Occipital lobe (tissue), 2 donors: ENCODE data around the gene VPS45. TPM values are rescaled to one million over a fixed set of nuclear protein-coding genes. Genes with fewer than 3 reads are reported as not detected.
"Not testable (repeated sequence)": the region's sequence is repeated elsewhere in the genome, so short reads cannot be mapped to it uniquely, and the experiment has no call there.

Experiments
- DNase-seq: peaks from one replicate; lab custom pipeline; 2025; lab: John Stamatoyannopoulos, UW
- total RNA-seq: library from RNA; depleted of rRNA; stranded (reverse); fragments of >200 nt; gene quantifications from one replicate; pipeline ENCODE4 v1.2.3, GENCODE V29; 2014

VPS45 gene, protein sequence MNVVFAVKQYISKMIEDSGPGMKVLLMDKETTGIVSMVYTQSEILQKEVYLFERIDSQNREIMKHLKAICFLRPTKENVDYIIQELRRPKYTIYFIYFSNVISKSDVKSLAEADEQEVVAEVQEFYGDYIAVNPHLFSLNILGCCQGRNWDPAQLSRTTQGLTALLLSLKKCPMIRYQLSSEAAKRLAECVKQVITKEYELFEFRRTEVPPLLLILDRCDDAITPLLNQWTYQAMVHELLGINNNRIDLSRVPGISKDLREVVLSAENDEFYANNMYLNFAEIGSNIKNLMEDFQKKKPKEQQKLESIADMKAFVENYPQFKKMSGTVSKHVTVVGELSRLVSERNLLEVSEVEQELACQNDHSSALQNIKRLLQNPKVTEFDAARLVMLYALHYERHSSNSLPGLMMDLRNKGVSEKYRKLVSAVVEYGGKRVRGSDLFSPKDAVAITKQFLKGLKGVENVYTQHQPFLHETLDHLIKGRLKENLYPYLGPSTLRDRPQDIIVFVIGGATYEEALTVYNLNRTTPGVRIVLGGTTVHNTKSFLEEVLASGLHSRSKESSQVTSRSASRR
- total RNA-seq = 84.2 TPM

DNA sequence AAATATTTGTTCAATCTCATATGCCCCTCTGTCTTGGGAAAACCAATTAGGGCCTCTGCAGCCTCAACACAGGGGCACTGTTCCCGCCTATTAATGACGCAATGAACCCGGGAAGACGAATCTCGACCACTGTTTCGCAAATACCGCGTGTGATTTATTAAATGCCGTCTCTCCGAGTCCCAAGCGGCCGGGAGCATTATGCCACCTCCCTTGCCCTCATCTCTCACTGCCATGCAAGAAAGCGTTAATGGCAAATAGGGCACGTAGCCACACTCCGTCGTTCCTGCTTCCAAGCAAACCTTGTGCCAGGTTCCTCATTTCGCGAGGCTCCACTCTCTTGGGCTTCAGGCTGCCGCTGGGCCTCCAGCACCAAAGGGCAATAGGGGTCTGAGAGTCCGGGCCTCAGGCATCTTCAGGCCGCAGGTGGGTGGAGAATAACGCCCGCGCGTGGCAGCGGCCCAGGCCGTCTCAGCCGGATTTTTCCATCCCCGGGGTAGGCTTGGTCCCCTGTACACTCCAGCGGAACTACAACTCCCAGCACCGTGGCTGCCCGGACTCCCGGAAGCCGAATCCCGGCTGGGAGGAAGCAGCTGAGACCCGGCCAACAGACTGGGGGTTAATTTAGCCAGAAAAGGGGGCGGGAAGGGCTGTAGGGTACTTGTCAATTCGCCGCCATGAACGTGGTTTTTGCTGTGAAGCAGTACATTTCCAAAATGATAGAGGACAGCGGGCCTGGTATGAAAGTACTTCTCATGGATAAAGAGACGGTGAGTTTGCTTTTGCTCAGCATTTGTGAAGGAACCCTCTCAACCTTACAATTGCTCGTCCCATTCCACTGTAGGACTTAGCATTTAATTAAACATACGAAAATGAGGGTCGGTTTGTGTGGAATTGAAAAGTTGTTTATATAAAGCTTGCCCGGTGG is at the start of gene VPS45:
VPS45 (plus strand) TSS at position 593 of the 925 bp plus-strand sequence; CDS start at position 675, 82 bp downstream.
- peak; percentile 93 for DNase-seq

DNA sequence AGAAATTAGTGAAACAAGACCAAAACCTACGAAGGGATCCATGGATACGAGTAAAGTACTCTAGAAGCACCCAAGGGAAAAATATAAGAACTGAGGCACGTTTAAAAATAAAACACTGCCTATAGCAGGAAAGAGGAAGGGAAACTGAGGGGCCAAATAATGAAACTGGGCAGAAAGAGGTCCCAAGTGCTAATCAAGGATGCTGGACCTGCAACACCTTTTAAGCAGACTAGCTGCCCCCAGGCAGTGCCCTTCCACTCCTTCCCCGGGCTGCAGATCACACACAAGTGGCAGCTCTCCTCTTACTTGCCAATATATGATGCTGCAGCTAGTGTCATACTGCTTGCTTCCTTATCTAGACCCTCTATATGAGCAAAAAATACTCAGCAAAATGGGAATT is 49.4 kb upstream of the VPS45 start:
- DNase-seq = no peak

DNA sequence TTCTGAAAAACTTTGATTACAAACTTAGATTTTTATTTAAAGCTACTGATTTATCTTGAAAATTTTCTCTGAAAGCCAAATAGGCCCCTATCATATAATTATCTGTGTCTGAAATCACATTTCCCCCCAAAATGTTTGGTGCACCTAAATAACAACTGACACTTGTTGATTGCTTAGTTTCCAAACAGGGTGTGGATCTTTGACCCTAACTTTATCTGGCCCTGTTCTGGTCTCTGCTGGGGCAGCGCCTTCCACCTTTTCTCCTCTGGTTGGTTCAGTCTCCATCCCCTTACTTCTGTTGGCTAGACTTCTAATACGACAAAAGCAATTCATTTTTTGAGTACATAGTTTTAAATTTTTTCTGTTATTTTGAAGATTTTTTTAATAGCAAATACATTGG is 46.9 kb upstream of the VPS45 start:
- no peak for DNase-seq

DNA sequence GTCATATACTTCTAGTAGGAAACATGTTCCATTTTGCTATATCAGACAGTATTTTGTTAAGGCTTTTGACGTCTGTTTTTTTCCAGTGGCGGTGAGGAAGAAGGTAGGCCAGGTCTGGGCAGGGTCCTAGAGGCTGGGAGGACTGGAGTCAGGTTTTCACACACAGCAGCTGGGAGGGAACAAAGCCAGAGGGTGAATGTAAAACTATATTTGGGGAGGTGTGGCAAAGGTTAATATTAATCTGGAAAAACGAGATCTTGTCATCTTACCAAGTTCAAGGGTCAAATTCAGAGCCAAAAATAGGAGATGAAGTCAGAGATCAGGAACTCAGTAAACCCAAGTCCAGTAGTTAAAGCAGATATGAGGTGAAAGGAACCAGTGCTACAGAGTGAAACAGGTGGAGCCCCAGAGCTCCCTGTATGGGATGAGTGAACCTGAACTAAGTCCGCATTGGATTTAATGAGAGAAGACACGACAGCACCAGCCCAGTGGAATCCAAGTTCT is 46.3 kb upstream of the VPS45 start:
- no peak for DNase-seq

DNA sequence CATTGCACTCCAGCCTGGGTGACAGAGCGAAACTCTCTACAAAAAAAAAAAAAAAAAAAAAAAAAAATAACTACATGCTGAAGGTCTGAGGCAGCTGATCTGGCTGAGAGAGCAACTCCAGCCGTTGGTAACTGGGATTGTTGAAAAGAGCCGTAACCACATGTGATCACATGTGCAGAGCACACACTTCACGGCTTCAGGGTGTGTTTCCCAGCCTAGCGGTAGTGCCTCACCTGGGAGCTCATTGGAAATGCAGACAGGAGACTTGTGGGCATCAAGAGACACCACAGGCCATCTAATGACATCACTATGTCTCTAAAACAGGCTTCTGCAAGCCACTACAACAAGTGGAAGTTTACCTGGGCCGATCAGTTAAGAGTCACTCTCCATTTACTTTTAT is 45.2 kb upstream of the VPS45 start:
- no peak for DNase-seq

DNA sequence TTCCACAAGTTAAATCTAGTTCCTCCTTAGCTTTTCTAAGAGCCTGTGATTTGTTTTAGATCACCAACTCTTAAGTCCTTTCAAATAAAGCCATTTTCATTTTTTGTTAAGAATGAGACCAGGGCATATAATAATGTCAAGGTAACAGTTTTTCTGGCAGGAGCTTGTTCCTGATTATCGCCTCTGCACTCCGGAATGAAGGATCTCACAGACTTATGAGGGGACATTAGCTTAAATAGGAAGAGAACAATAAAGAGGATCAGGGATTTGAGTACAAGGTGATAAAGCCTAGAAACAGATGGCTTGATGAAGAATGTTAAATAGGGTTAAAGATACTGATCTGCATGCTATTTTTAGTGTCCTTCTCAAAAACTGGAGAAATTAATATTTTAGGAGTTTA is 43.4 kb upstream of the VPS45 start:
- no peak for DNase-seq

DNA sequence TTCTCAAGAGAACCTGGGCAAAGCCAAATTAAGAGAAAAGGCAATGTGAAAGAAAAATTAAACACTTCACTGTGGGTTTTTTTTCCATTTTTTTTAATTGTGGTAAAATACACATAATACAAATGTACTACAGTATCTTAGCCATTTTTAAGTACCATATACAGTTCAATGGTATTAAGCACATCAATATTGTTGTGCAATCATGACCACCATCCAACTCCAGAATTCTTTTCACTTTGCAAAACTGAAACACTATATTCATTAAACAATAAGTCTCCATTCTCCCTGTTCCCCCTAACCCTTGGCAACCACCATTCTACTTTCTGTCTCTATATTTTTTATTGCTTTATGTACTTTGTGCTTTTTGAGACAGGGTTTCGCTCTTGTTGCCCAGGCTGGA is 39.3 kb upstream of the VPS45 start:
- DNase-seq = no peak

DNA sequence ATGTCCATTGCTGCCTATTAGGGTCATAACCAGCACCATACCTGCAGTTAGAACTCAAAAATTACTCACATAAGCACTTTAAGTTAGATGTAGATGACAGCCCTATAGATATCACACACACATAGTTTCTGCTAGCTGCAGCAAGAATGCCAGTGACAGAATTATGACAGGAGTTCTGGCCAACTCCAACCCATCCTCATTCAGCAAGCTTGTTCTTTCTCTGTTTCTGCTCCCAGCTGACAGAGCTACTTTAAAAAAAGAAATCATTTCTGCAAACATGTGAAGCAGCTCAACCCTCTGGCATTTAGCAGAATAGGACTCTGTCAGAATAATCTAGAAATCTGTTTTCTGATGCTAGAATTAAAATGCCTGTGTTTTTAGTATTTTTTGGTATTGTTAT is 33.2 kb upstream of the VPS45 start:
- DNase-seq = no peak

DNA sequence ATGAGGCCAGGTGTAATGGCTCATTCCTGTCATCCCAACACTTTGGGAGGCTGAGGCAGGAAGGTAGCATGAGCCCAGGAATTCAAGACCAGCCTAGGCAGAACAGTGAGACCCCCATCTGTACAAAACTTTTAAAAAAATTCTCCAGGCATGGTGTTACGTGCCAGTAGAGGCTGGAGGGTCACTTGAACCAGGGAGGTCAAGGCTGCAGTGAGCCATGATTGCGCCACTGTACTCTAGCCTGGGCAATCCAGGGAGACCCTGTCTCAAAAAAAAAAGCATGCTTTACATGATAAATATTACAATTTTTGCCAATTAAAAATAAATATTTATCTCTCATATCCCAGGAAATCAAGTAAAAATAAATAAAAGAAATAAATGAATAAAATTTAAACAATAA is 17.6 kb upstream of the VPS45 start:
- DNase-seq = no peak

DNA sequence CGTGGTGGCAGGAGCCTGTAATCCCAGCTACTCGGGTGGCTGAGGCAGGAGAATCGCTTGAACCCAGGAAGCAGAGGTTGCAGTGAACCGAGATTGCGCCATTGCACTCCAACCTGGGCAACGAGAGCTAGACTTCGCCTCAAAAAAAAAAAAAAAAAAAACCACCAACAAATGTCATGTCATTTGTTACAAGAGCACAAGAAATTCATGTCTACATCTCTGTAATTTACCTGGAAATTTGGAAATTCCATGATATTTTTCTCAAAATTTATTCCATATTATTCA is 16.5 kb upstream of the VPS45 start:
- DNase-seq = no peak

DNA sequence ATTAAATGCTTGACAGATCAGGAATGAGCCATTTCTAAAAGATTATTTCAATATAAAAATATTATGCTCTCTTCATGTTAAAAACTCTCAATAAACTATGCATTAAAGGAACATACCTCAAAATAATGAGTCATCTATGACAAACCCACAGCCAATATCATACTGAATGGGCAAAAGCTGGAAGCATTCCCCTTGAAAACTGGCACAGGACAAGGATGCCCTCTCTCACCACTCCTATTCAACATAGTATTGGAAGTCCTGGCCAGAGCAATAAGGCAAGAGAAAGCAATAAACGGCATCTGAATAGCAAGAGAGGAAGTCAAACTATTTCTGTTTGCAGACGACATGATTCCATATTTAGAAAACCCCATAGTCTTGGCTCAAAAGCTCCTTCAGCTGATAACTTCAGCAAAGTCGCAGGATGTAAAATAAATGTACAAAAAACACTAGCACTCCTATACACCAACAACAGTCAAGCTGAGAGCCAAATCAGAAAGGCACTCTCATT is 15.6 kb upstream of the VPS45 start:
- DNase-seq = not testable (repeated sequence)

DNA sequence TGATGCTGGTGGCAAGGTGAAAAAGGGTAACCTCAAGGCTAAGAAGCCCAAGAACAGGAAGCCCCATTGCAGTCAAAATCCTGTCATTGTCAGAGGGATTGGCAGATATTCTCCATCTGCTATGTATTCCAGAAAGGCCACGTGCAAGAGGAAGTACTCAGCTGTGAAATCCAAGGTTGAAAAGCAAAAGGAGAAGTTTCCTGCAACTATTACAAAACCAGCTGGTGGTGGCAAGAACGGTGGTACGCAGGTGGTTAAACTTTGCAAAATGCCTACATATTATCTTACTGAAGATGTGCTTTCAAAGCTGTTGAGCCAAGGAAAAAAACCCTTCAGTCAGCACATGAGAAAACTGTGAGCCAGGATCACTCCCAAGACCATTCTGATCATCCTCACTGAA is 13.7 kb upstream of the VPS45 start:
- no peak for DNase-seq

DNA sequence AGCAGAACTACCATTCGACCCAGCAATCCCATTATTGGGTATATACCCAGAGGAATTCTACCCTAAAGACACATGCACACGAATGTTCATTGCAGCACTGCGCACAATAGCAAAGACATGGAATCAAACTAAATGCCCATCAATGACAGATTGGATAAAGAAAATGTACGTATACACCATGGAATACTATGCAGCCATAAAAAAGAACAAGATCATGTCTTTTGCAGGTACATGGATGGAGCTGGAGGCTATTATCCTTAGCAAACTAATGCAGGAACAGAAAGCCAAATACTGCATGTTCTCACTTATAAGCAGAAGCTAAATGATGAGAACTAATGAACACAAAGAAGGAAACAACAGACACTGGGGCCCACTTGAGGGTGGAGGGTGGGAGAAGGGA is 12.1 kb upstream of the VPS45 start:
- DNase-seq = not testable (repeated sequence)

DNA sequence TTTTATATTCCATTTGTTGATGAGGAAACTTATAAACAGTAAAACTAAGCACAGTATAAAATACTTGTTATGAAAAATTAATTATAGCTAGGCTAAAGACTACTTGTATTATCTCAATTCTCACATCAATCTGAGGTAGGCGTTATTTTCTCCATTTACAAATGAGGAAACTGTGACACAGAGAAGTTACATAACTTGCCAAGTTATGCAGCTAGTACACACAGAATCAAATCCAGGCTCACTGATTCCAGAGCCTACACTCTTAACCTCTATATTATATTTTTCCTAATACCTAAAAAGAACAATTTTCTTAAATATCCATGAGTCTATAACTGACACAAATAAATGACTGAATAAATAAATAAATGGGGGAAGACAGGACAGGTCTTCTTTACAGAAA is 11.2 kb upstream of the VPS45 start:
- no peak for DNase-seq

DNA sequence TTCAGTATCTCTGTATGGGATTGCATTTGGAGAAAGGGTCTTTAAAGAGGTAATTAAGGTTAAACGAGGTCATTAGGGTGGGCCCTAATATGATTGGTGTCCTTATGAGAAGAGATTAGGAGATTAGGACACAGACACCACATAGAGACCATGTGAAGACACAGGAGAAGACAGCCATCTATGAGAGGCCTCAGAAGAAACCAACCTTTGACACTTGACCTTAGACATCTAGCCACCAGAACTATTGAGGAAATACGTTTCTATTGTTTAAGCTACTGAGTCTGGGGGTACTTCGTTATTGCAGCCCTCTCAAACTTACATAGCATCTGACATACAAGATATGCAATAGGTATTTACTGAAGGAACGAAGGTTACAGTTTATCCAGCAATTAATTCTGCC is 7.3 kb upstream of the VPS45 start:
- no peak for DNase-seq

DNA sequence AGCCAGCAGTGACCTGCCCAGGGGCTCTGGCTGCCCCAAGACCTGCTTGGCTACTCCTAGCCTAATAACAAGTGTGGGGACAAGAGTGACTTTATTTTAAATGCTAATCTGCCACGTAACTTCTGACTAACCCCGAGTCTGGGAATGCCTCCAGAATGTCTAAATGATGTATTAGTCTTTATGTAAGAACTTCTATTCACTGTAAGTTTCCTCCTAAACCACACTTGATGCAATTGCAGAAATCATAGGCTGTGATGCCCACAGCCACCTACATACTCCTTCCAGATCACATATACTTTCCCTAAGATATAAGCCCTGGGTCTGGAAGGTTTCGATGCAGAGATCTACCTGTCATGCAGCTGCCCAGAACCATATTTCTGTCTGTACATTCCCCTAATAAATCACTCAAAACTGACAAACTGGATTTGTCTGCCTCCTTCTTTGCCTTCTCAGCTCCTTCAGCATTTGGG is 5.9 kb upstream of the VPS45 start:
- no peak for DNase-seq

DNA sequence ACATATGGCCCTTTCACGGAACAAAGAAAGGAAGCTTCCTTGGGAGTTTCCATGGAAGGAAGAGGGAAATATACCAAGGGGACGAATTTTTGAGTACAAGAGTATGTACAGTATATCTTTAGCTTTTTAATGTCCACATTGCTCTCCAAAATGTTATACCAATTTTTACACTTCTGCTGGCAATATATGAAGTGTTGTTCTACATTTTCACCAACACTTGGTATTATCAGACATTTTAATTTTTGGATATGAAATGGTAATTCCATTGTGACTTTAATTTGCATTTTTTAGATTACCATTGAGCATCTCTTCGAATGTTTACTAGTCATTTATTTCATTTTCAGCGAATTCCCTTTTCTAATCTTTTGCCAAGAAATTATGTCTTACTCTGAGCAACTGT is 5.5 kb upstream of the VPS45 start:
- DNase-seq = no peak

DNA sequence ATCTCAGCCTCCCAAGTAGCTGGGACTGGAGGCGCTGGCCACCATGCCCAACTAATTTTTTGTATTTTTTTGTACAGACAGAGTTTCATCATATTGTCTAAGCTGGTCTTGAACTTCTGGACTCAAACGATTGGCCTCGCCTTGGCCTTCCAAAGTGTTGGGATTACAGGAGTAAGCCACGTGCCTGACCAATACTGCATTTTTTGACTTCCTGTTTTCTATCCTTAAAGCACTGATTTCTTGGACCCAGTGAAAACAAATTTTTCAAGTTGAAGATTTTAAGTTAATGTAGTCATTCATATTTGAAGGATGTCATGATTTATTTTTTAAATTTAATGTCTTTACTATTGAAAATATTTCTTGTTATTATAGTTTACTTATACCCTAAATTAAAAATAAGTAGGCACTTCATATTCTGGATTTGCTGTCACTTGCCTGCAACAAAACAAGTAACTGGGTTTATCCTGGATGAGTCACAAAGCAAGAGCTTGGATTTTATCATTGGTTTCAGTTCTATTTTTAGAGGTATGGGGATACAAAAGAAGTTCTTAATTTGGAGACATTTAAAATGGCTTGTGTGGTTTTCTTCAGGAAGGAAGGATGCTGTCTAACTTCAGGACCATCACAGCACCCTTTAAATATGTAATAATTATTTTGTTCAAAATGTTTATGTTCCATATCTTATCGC is 2.2 kb upstream of the VPS45 start:
- DNase-seq = no peak

DNA sequence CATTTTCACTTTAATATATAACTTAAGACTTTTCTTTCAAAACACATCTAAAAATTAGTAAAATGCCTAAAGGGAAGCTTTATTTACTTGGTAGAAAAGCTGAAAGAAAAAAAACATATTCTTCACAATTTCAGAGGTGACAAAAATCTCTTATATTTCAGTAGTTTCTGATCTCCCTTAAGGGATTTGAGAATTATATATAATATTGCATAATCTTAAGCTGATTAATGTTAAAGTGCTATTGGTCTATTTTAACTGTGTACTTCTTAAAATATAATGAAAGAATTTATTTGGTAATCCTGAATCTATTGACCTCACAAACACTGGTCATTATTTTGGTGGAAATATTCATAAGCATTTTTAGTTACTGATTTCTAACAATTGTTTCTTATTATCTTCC is 1.2 kb upstream of the VPS45 start:
- DNase-seq = no peak

DNA sequence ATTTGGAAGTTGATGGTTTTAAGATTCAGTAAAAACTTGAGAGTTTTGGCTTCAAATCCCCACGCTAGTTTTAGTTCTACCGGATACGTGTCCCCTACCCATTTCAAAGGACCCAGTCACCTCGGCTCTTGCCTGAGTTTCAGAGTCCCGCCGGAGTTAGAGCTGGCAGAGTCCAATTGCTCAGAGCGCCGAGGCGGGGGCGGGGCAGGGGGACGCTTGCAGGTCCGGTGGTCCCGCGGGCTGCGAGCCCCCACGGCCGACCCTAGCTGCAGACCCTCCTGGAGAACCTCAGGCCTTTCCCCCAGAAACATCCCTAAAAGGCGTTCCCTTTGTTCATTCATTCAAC is 765 bp upstream of the VPS45 start:
- peak; percentile 57 for DNase-seq

DNA sequence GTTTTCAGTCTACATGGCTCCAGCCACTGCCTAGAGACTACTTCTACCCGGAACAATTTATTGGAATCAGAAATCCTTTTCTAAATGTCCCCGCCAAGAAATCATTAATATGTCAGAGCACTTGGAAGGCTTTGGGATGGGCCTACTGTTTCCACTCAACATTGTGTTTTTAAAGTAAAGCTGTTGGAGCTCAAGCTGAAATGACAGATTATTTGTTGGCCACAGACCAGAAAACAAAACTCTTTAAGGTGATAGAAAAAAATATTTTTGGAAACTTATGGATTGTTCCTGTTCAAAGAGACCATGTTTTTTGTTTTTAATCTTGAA is 496 bp downstream of the VPS45 start:
- DNase-seq = no peak

DNA sequence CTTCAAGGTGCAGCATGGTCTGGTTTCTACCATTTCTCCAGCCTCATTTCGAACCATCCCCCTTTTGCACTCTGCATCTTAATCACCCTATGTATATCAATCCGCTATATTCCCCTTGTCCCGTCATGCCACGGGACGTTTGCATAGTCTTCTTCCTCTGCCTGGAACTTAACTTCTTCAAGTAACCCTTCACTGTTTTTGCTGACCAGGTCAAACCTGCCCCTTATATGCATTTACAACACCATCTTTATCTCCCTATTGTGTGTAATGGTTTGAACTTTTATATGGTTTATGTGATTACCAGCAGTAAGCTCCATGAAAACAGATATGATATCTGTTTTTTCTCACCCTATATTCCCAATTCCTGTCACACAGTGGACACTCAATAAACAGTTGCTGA is 2.3 kb downstream of the VPS45 start:
- no peak for DNase-seq
